Activated CD4-positive, alpha-beta memory T cell treated with anti-CD3 and anti-CD28 coated beads for 36 hours (primary cell): ENCODE measurements around the gene GATA6. TPM values are rescaled to one million over a fixed set of nuclear protein-coding genes. Genes with fewer than 3 reads are reported as not detected.
A peak's percentile ranks its signal among the peaks of the same experiment; 100 is the strongest.

Experiments used
- CTCF ChIA-PET: fragments of 350-600 bp; sonication (Branson Sonifier 250); formaldehyde crosslinking; loops from one replicate; lab custom pipeline; 2021; ENCODE audit warnings: antibody characterized with exemption, inconsistent platforms; lab: Charles Lee
- POLR2A ChIA-PET: fragments of 350-600 bp; sonication (Branson Sonifier 250); formaldehyde crosslinking; loops from one replicate; lab custom pipeline; 2021; ENCODE audit warnings: antibody characterized with exemption; lab: Charles Lee
- DNase-seq: peaks from one replicate; pipeline ENCODE4 v3.0.0-alpha.2; 2020
- H3K27ac Mint-ChIP-seq: one replicate; pipeline ENCODE4 v1.8.0; 2021; ENCODE audit warnings: mixed read lengths
- H3K27me3 Mint-ChIP-seq: one replicate; pipeline ENCODE4 v1.8.0; 2021; ENCODE audit warnings: mixed read lengths
- H3K36me3 Mint-ChIP-seq: one replicate; pipeline ENCODE4 v1.8.0; 2021; ENCODE audit warnings: mixed read lengths
- H3K4me1 Mint-ChIP-seq: one replicate; pipeline ENCODE4 v1.8.0; 2021; ENCODE audit warnings: low read depth, mixed read lengths
- H3K4me3 Mint-ChIP-seq: one replicate; pipeline ENCODE4 v1.8.0; 2021; ENCODE audit warnings: mild to moderate bottlenecking, mixed read lengths
- H3K9me3 Mint-ChIP-seq: one replicate; pipeline ENCODE4 v1.8.0; 2021; ENCODE audit warnings: mixed read lengths
- intact Hi-C: fragments of 100-400 bp; cut with micrococcal nuclease; formaldehyde crosslinking; loops from one replicate; pipeline ENCODE4 v1.15.1; 2023
- total RNA-seq, 2 experiments: library from RNA; stranded (reverse); gene quantifications; one replicate each; pipeline ENCODE4 v1.2.3, GENCODE V29; 2021

Gene GATA6
- under 1 TPM; 0.07 to 0.10 TPM for total RNA-seq

DNA sequence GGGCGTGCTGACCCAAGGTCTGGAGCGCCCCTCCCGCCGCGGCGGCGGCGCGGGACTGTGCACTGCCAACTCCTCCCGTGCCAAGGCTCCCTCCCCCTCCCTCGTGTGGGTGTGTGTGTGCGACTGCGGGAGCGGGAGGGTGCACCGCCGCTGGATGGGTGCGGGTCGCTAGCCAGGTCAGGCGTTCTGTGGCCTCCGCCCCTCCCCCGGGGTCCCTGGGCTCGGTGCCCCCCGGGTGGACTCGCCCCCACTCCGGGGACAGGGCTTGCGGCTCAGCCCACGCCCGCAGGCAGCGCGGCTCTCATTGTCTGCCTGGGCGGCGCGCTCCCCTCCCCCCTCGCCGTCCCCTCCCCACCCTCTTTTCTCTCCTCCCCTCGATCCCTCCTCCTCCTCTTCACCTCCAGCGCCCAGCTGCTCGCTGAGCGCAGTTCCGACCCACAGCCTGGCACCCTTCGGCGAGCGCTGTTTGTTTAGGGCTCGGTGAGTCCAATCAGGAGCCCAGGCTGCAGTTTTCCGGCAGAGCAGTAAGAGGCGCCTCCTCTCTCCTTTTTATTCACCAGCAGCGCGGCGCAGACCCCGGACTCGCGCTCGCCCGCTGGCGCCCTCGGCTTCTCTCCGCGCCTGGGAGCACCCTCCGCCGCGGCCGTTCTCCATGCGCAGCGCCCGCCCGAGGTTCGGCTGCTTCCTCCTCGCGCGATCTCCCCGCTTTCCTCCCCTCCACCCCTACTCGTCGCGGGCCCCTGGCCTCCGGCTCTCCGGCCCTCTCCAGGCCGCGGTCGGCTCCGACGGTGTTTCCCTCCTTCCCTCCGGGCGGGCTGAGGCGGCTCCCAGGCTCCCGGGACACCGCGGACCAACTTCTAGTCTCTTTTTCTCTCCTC lies at the start of gene GATA6:
TSS of gene GATA6 (plus strand) at position 579 of the 878 bp plus-strand sequence. CDS start 1,556 bp downstream, outside the sequence.
- intact Hi-C loops, result loop anchor here (2.0 to 5.0 kb wide), 2 partner anchors 394 to 533 kb away; no protein-coding TSS in a partner anchor
- peaks cover 31% of the 10 kb centered on the region for H3K4me1 Mint-ChIP-seq
- no peaks in the 10 kb centered on the region for H3K36me3 Mint-ChIP-seq
- peaks cover 71% of the 10 kb centered on the region for H3K27me3 Mint-ChIP-seq
- ChIA-PET CTCF (no interaction called here), POLR2A (no interaction called here)
- no peaks in the 10 kb centered on the region for H3K9me3 Mint-ChIP-seq
- H3K4me3 Mint-ChIP-seq, result peak within 1 kb of the TSS; percentile 71
- no peak within 1 kb of the TSS for H3K27ac Mint-ChIP-seq
- peak; percentile 53 for DNase-seq

DNA sequence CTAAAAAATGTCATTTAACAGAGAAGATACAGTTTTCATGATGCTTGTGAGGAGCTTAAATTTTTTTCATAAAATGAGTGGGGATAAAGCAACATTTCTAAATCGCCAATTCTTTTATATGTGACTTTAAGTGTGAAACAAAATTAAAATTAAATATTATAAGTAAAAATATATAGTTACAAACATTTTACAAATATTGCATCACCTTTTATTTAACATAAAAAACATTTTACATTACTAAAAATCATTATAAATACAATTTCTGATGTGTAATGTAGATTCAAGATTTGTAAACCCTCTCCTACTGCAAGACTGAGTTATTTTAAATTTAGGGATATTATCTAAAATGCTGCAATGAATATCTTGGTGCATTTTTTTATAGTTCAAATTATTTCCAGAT lies 44.4 kb upstream of the GATA6 start:
- CTCF ChIA-PET, result no interaction called here
- Mint-ChIP-seq H3K36me3 (no peaks in the 10 kb centered on the region), H3K9me3 (no peaks in the 10 kb centered on the region), H3K27me3 (no peaks in the 10 kb centered on the region), H3K27ac (no peak overlapping the region), H3K4me1 (no peaks in the 10 kb centered on the region), H3K4me3 (no peak overlapping the region)
- no peak for DNase-seq
- intact Hi-C loops, result no loop called here
- POLR2A ChIA-PET, result no interaction called here

DNA sequence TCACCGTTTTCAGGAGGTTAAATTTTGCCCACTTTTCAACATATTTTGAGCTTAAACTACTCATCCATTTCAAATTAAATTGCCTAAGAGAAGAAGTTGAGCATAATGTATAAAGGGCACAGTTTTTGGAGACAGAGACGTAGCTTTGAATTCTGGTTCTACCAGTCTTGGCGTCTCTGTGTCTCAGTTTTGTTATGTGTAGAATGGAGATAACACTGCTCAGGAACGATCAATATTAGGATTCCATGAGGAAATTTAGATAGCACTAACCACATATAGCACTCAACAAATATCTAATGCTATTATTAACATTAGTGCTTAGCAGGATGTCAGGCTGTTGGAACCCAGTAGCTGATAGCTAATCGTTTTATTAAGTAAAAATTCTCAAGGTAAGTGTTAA lies 40.4 kb upstream of the GATA6 start:
- intact Hi-C loops, result no loop called here
- Mint-ChIP-seq H3K27ac (no peak overlapping the region), H3K36me3 (no peaks in the 10 kb centered on the region), H3K4me1 (no peaks in the 10 kb centered on the region), H3K9me3 (no peaks in the 10 kb centered on the region), H3K27me3 (no peaks in the 10 kb centered on the region), H3K4me3 (no peak overlapping the region)
- ChIA-PET CTCF (no interaction called here), POLR2A (no interaction called here)
- no peak for DNase-seq

DNA sequence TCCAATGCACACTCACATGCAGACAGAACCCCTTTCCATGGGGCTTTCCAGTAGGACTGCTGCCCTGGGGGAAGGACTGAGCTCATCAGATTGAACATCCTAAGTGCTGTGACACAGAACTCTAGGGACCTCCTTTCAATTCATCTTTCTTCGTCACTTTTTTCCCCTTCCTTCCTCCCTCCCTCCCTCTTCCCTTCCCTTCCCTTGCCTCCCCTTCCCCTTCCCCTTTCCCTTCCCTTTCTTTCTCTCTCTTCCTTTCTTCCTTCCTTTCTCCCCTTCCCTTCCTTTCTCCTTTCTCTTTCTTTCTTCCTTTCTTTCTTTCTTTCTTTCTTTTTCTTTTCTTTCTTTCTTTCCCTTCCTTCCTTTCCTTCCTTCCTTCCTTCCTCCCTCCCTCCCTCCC lies 39.6 kb upstream of the GATA6 start:
- Mint-ChIP-seq H3K27me3 (no peaks in the 10 kb centered on the region), H3K36me3 (no peaks in the 10 kb centered on the region), H3K4me1 (no peaks in the 10 kb centered on the region), H3K9me3 (no peaks in the 10 kb centered on the region), H3K4me3 (no peak overlapping the region), H3K27ac (no peak overlapping the region)
- ChIA-PET POLR2A (no interaction called here), CTCF (no interaction called here)
- no peak for DNase-seq
- intact Hi-C loops, result no loop called here

DNA sequence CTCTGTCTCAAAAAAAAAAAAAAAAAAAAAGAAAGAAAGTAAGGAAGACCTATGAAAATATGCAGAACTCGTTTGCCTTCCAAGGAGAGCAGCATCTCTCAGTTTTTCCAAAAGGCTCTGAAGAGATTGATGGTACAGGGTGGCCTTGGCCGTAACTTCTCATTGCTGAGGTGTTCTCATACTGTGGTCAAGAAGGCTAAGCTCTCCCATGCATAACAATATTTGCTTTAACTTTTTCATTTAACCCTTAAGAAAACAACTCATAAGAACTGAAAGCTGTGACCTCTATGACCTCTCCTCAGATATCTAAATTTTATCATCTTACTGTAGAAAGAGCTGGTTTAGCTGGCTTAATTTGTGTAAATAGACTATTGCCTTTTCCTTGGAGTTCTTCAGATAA lies 37.1 kb upstream of the GATA6 start:
- H3K4me1 Mint-ChIP-seq, result no peaks in the 10 kb centered on the region
- H3K36me3 Mint-ChIP-seq, result no peaks in the 10 kb centered on the region
- CTCF ChIA-PET, result no interaction called here
- H3K27ac Mint-ChIP-seq, result no peak overlapping the region
- intact Hi-C loops, result no loop called here
- H3K4me3 Mint-ChIP-seq, result no peak overlapping the region
- peaks cover 2% of the 10 kb centered on the region for H3K27me3 Mint-ChIP-seq
- no peaks in the 10 kb centered on the region for H3K9me3 Mint-ChIP-seq
- POLR2A ChIA-PET, result no interaction called here
- DNase-seq, result no peak

DNA sequence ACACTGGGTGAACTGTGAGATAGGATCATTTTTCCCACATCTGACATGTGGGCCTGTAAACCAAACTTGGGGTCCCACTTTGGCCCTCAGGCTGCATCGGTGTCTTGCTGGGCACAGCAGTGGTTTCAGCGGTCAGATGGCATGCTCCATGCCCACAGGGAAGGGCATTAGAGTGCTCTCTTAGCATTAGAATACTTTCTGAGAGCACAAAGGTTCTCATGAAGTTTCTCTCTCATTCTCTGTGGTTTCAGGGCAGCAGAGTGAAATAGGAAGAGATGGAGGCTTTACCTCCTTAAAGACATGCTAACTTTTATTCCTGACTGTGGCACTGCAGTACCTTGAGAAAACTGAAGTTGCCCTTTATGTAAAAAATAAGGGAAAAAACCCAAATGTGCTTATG lies 36.6 kb upstream of the GATA6 start:
- Mint-ChIP-seq H3K36me3 (no peaks in the 10 kb centered on the region), H3K27me3 (peaks cover 2% of the 10 kb centered on the region), H3K4me1 (no peaks in the 10 kb centered on the region), H3K4me3 (no peak overlapping the region), H3K27ac (no peak overlapping the region), H3K9me3 (no peaks in the 10 kb centered on the region)
- no peak for DNase-seq
- CTCF ChIA-PET, result no interaction called here
- intact Hi-C loops, result no loop called here
- POLR2A ChIA-PET, result no interaction called here

DNA sequence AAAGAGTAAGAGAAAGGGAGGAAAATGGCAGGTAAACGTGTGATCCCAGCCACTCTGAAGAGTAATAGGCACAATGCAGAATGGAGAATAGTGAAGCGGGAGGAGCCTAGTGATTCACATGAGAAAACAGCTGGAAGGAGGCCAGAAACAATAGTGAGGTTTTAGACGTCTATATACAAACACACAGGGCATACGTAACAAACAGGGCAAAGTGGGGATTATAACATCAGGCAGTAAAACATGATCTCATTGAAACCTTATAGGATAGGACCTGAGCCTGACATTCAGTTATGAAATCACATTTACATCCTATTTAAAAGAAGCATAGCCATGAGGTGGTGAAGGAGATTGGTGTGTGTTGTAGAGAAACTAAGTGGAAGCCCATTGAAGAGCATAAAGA lies 33.0 kb upstream of the GATA6 start:
- H3K4me3 Mint-ChIP-seq, result no peak overlapping the region
- POLR2A ChIA-PET, result no interaction called here
- no peaks in the 10 kb centered on the region for H3K4me1 Mint-ChIP-seq
- H3K27me3 Mint-ChIP-seq, result peaks cover 2% of the 10 kb centered on the region
- no peaks in the 10 kb centered on the region for H3K36me3 Mint-ChIP-seq
- H3K27ac Mint-ChIP-seq, result no peak overlapping the region
- no peaks in the 10 kb centered on the region for H3K9me3 Mint-ChIP-seq
- CTCF ChIA-PET, result no interaction called here
- DNase-seq, result no peak
- intact Hi-C loops, result no loop called here

DNA sequence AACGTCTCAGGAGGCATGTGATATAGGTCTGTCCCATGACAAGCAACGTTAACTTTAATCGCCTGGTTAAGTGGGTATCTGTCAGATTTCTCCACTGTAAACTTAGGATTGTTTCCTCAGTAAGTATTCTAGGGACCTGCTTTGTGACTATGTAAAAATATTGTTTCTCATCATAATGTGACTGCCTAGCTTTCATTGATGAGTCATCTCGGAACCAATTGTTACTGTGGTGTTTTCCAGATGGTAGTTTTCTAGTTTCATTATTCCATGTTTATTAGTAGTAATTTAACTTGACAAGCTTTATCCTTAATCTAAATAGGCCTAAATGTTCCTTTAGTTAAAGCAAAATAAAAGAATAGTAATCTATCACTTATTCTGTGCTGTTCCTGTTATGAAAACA lies 28.2 kb upstream of the GATA6 start:
- ChIA-PET POLR2A (no interaction called here), CTCF (no interaction called here)
- Mint-ChIP-seq H3K4me3 (no peak overlapping the region), H3K27me3 (no peaks in the 10 kb centered on the region), H3K9me3 (no peaks in the 10 kb centered on the region), H3K27ac (no peak overlapping the region), H3K36me3 (no peaks in the 10 kb centered on the region), H3K4me1 (no peaks in the 10 kb centered on the region)
- no peak for DNase-seq
- intact Hi-C loops, result no loop called here

DNA sequence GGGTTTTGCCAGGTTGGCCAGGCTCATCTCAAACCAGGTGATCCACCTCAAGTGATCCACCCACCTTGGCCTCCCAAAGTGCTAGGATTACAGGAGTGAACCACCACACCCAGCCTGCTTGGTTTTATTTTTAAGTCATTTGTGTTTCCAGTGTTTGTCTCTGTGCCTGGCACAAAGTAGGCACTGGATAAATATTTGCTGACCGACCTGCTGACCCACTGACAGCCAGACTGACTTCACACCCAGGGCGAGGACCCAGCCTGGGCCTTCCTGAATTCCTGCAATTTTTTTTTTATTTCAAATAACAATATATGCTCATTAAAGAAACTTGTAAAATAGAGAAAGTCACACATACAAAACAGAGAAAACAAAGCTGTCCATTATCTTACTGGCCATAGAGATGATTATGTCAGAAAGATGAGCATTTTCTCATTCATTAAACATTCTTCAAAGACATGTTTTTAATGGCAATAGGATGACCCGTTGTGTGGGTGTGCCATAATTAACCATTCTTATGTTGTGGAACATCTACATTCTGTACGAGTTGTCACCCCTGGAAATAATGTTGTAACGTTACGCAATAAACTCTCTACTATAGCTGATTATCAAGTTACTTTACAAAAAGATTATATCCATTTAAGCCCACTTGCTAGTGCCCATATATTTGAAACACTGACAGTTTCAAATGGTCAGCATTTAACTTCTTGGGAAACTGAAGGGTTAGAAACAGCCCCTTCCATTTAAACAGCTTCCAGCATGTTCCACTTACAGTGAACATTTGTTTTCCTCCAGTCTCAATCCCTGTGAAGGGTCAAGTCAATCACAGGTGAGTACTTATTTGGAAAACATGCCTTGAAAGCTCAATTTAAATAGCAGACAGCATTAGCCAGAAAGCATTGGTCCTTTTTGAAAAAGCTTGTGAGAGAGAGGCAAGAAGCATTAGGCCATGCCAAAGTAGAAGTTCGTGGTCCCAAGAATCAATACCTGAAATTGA lies 25.7 kb upstream of the GATA6 start:
- Mint-ChIP-seq H3K27me3 (no peaks in the 10 kb centered on the region), H3K9me3 (no peaks in the 10 kb centered on the region), H3K27ac (no peak overlapping the region), H3K4me3 (no peak overlapping the region), H3K4me1 (no peaks in the 10 kb centered on the region), H3K36me3 (no peaks in the 10 kb centered on the region)
- intact Hi-C loops, result no loop called here
- POLR2A ChIA-PET, result no interaction called here
- CTCF ChIA-PET, result no interaction called here
- DNase-seq, result no peak

DNA sequence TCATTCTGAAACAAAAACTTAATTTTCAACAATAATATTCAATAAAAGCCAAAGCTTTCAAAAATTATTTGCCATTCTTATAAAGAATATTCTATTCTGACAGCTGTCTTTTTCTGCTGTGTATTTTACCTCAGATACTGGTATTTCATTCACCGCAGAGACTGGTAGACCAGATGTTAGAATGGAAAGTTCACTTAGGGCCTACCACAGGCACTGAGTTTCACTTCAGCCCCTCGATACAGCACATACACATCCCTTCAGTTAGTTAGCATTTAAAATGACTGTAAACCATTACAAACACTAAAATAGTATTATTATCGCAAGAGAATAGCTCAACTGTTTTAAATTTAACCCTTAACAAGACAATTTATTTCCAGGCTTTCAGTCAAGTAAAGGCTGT lies 24.2 kb upstream of the GATA6 start:
- H3K4me3 Mint-ChIP-seq, result no peak overlapping the region
- H3K27ac Mint-ChIP-seq, result no peak overlapping the region
- DNase-seq, result no peak
- H3K9me3 Mint-ChIP-seq, result no peaks in the 10 kb centered on the region
- ChIA-PET CTCF (no interaction called here), POLR2A (interaction anchor here (0.6 kb wide), 1 partner anchor 725 kb away, joined by 3 read pairs; no protein-coding TSS in a partner anchor)
- H3K4me1 Mint-ChIP-seq, result no peaks in the 10 kb centered on the region
- peaks cover 1% of the 10 kb centered on the region for H3K27me3 Mint-ChIP-seq
- H3K36me3 Mint-ChIP-seq, result no peaks in the 10 kb centered on the region
- intact Hi-C loops, result no loop called here

DNA sequence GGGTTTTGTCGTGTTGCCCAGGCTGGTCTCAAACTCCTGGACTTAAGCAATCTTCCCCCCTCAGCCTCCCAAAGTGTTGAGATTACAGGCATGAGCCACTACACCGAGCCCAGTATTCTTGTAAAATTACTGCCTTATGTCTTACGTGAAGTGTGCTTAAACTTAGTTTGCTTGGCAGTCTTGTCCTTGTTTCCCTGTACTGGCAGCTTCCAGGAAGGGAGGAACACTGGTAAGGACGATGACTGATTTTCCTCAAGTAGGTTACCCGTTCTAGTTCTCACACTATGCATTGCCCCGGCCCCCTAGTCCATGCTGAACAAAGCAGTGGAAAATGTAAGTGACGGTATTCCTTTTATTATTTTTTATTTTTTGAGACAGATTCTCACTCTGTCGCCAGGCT lies 19.7 kb upstream of the GATA6 start:
- intact Hi-C loops, result no loop called here
- no peak overlapping the region for H3K27ac Mint-ChIP-seq
- CTCF ChIA-PET, result no interaction called here
- H3K36me3 Mint-ChIP-seq, result no peaks in the 10 kb centered on the region
- POLR2A ChIA-PET, result no interaction called here
- DNase-seq, result no peak
- peaks cover 7% of the 10 kb centered on the region for H3K27me3 Mint-ChIP-seq
- H3K9me3 Mint-ChIP-seq, result no peaks in the 10 kb centered on the region
- H3K4me3 Mint-ChIP-seq, result no peak overlapping the region
- no peaks in the 10 kb centered on the region for H3K4me1 Mint-ChIP-seq

DNA sequence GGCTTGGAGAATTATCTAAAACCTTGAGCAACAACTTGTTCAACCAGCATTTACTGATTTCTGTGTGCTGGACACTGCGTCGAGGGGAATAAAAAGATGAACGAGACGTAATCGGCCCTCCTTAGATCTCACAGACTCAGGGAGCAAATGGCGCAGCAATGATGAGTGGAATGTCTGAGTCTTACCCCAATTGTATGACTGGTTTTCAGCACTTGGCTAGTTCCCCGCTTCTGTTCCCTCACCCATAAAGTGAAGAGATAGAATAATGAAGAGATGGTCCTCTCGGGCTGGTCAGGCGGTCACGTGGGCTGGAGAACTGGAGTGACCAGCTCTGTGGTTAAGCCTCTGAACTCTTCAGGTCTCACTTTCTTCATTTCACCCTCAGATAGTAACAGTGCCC lies 17.3 kb upstream of the GATA6 start:
- Mint-ChIP-seq H3K27me3 (peaks cover 8% of the 10 kb centered on the region), H3K27ac (no peak overlapping the region), H3K9me3 (no peaks in the 10 kb centered on the region), H3K4me3 (no peak overlapping the region), H3K36me3 (no peaks in the 10 kb centered on the region), H3K4me1 (no peaks in the 10 kb centered on the region)
- ChIA-PET POLR2A (no interaction called here), CTCF (no interaction called here)
- DNase-seq, result no peak
- intact Hi-C loops, result no loop called here
